Islet of Langerhans (tissue), 1 donor: ENCODE measurements around the gene CENPI.
A peak's percentile ranks its signal among the peaks of the same experiment; 100 is the strongest.
"Not testable (repeated sequence)": the region's sequence is repeated elsewhere in the genome, so short reads cannot be mapped to it uniquely, and the experiment has no call there.

Source experiments
- FAIRE-seq: peaks from one replicate; lab custom pipeline; 2011; peaks lifted over from hg19 to GRCh38; lab: Jason Lieb, UNC

Gene CENPI, protein sequence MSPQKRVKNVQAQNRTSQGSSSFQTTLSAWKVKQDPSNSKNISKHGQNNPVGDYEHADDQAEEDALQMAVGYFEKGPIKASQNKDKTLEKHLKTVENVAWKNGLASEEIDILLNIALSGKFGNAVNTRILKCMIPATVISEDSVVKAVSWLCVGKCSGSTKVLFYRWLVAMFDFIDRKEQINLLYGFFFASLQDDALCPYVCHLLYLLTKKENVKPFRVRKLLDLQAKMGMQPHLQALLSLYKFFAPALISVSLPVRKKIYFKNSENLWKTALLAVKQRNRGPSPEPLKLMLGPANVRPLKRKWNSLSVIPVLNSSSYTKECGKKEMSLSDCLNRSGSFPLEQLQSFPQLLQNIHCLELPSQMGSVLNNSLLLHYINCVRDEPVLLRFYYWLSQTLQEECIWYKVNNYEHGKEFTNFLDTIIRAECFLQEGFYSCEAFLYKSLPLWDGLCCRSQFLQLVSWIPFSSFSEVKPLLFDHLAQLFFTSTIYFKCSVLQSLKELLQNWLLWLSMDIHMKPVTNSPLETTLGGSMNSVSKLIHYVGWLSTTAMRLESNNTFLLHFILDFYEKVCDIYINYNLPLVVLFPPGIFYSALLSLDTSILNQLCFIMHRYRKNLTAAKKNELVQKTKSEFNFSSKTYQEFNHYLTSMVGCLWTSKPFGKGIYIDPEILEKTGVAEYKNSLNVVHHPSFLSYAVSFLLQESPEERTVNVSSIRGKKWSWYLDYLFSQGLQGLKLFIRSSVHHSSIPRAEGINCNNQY

DNA sequence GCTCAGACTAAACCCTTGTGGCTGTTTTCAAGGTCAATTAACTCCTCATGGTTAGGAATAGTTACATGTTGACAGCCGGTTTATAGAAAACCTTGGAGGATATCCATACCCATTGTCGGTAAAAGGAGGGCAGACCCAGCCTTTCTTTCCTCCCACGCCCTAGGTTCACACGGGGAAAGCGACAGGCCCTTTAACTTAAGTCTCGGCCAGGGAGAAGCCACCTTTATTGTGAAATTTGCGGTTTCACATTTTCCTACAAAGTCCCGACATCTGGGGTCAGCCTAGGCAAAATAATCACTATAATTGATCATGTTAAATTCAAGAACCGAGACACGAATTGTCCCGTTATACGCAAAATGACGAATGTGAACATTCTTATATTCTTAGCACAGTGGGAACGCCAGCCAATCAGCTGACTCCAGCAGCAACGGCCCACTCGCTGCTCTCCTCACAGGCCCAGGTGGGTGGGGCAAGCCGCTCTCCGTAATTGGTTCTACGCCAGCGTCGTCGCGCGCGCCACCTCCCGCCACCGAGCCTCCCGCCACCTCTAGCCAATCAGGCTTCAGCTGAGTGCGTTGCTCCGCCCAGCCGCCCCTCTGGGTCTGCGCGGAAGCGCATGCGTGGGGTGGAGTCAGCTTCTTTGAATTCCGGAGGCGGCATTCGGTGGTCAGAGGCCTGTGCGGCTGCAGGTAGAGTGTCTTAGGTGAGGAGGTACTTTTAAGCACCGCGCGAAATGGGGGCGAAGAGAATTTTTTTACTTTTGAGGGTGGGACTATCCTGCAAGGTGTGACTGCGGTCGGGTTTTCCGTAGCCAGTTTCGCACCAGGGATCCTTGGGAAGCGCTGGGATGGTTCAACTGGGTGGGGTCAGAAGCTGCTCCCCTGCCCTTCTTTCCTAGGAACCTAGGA is at the start of gene CENPI:
Gene CENPI, plus strand, starts transcription at position 659 of the 908 bp plus-strand sequence. CDS start 2,867 bp downstream, outside the sequence.
- peak; percentile 83 for FAIRE-seq

DNA sequence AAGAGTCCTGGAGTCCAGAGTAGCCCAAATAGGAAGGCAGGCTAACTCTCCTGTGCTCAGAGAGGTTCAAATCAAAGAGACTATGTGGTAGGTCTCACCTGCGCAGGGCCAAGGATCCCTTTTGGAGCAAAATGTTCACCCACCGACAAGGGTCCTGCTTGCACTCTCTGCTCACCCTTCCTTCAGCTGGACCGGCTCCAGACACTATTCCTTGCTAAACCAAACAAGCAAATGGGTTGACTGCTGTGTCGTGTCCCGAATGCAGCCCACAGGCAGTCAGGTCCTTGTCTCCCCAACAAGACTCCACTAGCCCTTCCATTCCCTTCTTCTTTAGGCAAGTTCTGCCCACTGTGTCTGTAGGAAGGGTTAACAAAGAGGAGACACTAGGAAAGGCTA is 46.9 kb upstream of the CENPI start:
- no peak for FAIRE-seq

DNA sequence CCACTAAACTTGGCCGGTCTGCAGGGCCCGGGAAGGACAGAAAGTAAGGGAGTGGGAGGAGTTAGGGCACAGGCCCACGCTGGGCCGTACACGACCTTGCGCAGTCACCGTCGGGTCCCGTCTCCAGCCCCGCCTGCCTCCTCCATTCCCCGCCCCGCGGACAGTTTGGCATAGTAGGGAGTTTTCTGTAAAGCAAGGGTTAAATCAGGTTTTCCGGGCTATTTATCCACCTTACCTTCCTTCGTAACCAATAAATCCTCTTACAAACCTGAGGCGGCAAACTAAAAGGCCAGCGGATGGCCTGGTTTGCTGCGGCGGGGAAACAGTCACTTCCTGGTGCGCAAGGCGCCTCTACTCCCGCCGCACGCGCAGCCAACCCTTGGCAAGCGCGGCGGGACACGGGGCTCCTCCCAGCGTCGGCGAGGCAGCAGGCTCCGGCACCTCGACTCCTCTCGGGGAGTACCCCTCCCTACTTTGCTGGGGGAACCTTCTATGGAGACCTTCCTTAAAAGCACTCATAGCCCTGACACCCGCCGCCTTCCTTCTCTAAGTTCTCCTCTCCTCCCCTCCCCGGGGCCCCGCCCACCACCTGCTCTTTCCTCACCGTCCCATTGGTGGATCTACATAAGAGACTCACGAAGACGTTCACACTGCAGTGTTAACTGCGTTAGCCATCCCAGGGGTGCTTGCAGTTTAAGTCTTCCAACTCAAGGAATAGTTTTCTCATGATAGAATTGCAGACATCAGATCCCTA is 46.3 kb upstream of the CENPI start, which contains the start of gene TRMT2B:
Gene TRMT2B, minus strand, starts transcription at position 563 of the 754 bp plus-strand sequence. CDS start 9,822 bp downstream, outside the sequence.
- no peak for FAIRE-seq

DNA sequence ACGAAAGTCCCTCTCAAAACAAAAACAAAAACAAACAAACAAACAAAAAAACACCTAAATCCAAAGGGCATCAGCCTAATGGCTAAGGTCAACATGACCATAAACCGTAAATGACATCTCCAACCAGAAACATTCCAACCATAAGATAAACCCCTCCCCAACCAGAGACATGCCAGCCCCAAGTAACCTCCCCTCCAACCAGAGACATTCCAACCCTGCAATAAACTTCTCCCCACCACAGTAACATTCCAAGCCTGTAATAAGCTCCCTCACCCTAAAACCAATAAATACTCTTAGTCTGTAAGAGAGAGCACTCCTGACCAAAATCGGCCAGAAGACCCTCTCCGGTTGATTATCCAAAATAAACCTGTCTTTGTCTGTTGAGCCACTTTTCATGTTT is 41.5 kb upstream of the CENPI start:
- FAIRE-seq, result not testable (repeated sequence)

DNA sequence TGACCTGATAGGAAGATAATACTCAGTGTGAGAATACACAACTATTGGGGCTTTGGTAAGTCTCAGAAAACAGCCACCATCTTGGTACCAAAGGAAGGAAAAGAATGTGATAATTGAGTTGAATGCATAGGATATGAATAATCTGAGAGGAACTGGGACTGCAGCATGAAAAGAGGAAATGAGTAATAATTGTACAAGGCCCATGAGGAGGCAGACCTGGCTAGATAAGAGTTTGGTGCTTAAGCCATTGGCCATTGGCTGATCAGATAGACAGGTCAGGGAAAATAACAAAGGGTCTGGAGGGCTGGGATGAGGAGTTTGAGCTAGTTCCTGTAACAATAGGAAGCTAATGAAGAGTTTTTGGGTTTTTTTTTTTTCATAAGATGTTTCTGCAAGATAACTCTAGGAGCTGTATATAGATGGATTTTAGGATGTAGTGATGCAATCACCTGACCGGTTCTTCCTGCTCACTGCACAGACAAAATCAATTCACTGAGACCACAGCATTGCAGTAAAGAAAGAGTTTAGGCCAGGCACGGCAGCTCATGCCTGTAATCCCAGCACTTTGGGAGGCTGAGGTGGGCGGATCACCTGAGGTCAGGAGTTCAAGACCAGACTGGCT is 40.8 kb upstream of the CENPI start:
- no peak for FAIRE-seq

DNA sequence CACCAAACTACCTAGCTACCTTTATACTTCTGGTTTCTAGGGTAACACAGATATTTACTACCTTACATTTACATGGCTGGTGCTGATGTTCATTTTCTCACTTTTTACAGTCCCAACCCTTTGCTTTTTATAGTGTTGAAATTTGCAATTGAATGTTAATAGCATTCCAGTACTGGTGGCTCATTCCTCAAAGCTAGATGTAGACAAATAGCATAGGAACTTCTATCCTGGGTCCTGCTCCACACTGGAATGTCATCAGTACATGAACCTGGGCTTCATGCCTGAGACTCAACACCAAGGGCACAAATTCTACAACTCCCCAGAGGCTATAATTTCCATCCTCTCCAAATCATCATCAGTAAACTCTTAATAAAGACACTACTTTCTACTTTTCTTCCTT is 35.8 kb upstream of the CENPI start:
- no peak for FAIRE-seq

DNA sequence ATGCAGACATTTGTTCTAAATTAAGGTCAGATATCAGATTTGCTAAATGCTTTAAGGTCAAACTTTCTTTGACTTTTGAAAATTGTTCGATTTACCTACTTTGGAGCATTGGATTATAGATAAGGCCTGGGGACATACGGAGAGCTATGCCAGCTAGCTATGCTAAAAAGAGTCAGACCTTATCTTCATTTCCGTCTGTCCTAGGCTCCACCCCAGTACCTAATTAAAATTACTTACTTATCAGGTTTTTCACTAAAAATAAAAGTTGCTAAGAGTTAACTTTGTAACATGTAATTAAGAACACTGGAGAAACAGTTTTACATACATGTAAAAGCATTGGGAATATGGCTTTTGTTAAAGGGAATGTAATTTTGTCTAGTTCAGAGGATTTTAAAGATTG is 26.4 kb upstream of the CENPI start:
- FAIRE-seq, result no peak

DNA sequence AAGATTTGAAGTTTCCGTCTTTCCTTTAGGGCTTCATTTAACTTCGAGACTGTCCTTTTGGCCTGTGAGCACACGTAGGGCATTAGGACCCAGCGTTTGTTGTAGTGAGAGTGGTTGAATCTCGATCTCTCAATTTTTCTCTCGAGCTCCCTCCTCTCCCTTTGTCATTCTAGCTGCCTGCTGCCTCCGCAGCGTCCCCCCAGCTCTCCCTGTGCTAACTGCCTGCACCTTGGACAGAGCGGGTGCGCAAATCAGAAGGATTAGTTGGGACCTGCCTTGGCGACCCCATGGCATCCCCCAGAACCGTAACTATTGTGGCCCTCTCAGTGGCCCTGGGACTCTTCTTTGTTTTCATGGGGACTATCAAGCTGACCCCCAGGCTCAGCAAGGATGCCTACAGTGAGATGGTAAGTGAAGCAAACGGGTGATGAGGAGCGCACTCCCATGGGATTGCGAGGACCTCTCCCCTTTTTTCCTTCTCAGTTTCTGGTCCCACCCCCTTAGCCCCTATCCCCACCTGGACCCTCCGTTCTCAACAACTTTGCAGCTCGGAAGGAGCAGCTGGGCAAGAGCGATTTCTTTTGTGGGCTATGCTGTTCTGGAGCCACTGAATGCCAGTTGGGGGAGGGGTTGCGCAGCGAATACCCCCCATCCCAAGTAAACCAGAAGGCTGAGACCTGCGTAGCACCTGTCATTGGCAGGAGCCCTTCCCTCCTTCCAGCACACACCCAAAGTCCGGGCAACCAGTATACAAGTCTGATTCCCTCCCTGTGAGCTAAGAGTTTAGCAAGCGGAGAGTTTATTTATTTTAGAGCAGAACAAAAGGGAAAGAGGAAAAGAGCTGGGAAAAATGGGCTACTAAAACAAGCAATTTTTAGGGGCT is 19.0 kb upstream of the CENPI start, which contains the start of gene TMEM35A:
Gene TMEM35A, plus strand, starts transcription at position 164 of the 883 bp plus-strand sequence. Its CDS starts 124 bp downstream, at position 288.
- FAIRE-seq, result no peak

DNA sequence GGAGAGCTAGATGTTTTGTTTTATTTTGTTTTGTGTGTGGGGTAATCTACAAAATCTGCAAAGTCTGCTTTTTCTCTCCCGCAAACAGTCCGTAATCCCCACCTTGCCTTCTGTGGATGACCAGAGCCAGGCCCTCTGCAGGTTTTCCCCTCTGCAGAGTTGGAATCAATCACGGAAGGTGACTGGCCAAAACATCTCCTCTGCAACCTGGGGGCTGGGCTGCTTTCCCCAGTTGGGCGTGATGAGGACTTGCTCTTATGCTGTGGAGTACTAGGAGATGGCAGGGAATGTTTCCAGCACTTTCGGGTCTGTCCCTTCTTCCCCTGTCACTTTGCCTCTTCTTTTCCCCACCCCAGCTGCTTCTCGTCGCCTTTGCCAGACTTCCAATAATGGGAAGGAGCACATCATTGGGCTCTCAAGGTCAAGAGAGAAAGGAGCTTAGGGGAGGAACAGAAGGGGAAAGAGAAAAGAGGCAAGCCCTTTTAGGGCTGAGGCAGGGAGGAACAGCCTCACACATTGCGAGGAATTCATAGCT is 18.2 kb upstream of the CENPI start:
- no peak for FAIRE-seq

DNA sequence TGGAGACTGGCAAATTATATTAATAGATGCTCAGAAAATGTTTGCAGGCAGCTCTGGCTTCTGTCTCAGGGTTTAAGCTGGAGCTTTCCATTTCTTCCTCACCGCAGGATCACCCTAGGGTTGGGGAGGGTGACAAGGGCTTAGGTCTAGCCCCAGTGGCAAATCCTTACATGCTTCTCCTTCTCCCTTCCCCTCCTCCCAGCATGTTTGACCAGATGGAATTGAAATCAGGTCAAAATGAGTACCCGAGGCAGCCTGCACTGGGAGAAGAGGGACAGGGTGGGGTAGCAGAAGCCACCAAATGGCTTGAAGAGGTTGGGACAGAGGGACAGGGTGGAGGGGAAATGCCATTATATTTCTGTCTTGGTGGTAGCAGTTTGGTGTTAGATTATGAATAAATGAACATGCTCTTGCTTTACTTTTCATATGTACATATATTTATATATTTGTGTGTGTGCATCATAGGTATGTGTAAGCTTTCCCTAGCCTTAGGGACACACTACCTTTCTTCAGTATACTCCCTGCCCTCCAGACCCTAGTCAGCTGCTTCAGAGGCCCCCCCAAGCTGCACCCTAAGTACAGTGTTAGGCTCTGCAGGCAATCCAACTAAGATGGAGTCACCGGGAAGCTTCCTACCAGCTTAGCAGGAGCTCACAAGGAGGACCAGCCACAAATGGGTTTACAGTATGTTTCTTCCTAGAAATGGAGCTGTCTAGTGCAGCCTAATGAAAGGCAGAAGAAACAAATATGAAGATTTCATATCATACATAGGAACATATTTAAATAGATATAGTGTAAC is 17.5 kb upstream of the CENPI start:
- FAIRE-seq, result no peak

DNA sequence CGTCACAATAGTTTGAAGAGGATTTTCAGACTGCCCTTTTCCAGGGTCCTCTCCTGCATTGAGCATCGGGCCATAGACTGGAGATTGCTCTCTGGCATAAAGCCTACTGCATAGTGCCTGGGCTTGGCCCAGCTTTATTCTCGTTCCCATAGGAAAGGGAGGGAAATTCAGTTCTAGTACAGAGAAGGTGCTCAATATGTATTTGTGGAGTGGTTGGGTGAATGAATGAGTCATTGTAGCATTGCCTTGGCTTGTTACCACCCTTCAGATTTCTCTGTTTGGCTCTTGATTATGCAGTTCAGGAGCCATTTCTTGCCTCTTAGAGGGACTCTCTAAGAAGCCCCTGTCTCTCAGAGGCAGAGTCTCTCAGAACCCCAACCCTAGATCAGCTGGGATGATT is 16.8 kb upstream of the CENPI start:
- no peak for FAIRE-seq

DNA sequence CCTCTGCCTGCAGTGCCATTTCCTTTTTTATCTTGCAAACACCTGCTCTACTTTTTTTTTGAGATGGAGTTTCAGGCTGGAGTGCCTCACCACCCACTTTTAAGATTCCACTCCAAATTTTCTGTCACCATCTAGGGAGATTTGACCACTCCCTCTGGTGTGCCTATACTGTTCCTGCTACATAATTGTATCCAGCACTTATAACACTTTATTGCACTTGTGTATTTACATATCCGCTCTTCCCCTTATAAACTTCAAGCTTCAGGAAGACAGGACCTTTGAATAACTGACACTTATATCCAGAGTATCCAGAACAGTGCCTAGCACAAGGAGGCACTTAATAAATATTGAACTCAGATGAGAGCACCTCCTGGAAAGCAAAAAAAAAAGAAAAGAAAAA is 6.2 kb upstream of the CENPI start:
- no peak for FAIRE-seq

DNA sequence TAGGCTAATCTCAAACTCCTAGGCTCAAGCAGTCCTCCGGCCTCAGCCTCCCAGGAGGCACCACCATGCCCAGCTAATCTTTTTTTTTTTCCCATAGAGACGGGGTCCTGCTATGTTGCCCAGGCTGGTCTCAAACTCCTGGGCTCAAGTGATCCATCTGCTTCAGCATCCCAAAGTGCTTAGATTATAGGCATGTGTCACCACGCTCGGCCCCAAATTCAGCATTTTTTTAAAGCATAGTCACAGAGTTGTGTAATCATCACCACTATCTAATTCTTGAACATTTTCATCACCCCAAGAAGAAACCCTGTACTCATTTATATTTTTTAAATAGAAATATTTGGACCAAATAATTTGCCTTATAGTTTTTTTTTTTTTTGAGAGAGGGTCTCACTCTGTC is 10.3 kb downstream of the CENPI start:
- no peak for FAIRE-seq

DNA sequence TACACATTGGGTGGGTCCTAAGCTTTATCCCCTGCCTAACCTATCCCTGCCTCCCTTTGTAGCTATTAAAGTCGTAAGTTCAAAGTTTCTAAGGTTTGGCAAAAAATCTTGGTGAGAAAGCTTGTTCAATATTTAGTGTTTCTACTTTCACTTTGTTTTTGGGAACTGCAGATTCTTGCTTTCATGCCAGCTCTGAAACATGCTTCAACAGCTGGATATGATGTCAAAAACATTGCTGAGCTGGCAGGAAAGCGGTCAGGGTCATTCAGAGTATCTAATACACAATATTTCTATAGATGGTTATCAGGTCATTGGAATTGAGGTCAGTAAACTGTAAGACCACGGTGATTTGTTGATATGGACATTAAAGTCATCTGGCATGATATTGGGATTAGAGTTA is 19.7 kb downstream of the CENPI start:
- no peak for FAIRE-seq

DNA sequence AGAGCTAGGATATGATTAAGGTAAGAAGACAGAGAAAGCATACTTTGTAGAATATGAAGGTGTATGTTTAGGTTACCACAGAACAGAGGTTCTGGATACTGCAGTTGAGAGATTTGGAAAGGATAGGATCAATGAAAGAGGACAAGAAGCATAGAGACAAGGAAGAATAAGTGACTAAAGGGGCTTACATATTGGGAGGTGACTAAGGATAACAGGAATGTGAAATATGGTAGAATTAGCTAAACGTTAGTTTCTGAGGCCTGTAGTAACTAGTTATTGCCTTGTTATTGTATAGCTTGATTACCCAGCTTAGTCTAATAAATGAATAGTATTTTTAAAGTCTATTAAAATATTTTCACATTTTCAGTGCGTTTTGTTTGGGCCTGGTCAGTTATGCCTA is 38.2 kb downstream of the CENPI start:
- FAIRE-seq, result no peak
